Measurements from ENCODE around the gene MLLT11. TPM values are rescaled to one million over a fixed set of nuclear protein-coding genes. Genes with fewer than 3 reads are reported as not detected.

Gene MLLT11, protein sequence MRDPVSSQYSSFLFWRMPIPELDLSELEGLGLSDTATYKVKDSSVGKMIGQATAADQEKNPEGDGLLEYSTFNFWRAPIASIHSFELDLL
- 10 to 100 TPM in 2 of 9 donors, 1 to 10 TPM in 7; 1.6 to 31.9 (median 3.7) TPM for total RNA-seq
- polyA plus RNA-seq = 10 to 100 TPM in 1 of 3 donors, 1 to 10 TPM in 2; 4.3 to 17.4 (median 9.0) TPM
- long read RNA-seq, donor 1, full-length matches to known transcripts = 82 of 91 reads
- long read RNA-seq, donor 1, partial matches to known transcripts = 9 of 91 reads
- long read RNA-seq, donor 1, other reads (novel, unspliced or antisense) = 0 of 91 reads
- long read RNA-seq, donor 2, full-length matches to known transcripts = 24 of 51 reads
- long read RNA-seq, donor 2, partial matches to known transcripts = 27 of 51 reads
- long read RNA-seq, donor 2, other reads (novel, unspliced or antisense) = 0 of 51 reads
- long read RNA-seq, donor 3, full-length matches to known transcripts = 42 of 95 reads
- long read RNA-seq, donor 3, partial matches to known transcripts = 22 of 95 reads
- long read RNA-seq, donor 3, other reads (novel, unspliced or antisense) = 31 of 95 reads
- long read RNA-seq, donor 4, full-length matches to known transcripts = 5 of 5 reads
- long read RNA-seq, donor 4, partial matches to known transcripts = 0 of 5 reads
- long read RNA-seq, donor 4, other reads (novel, unspliced or antisense) = 0 of 5 reads
- long read RNA-seq, donor 5, full-length matches to known transcripts = 6 of 7 reads
- long read RNA-seq, donor 5, partial matches to known transcripts = 0 of 7 reads
- long read RNA-seq, donor 5, other reads (novel, unspliced or antisense) = 1 of 7 reads
- long read RNA-seq, donor 6, full-length matches to known transcripts = 35 of 40 reads
- long read RNA-seq, donor 6, partial matches to known transcripts = 0 of 40 reads
- long read RNA-seq, donor 6, other reads (novel, unspliced or antisense) = 5 of 40 reads
- long read RNA-seq, donor 7, full-length matches to known transcripts = 23 of 23 reads
- long read RNA-seq, donor 7, partial matches to known transcripts = 0 of 23 reads
- long read RNA-seq, donor 7, other reads (novel, unspliced or antisense) = 0 of 23 reads
- long read RNA-seq, donor 8, full-length matches to known transcripts = 74 of 197 reads
- long read RNA-seq, donor 8, partial matches to known transcripts = 64 of 197 reads
- long read RNA-seq, donor 8, other reads (novel, unspliced or antisense) = 59 of 197 reads
- long read RNA-seq, donor 9, full-length matches to known transcripts = 12 of 12 reads
- long read RNA-seq, donor 9, partial matches to known transcripts = 0 of 12 reads
- long read RNA-seq, donor 9, other reads (novel, unspliced or antisense) = 0 of 12 reads
- long read RNA-seq, donor 10, full-length matches to known transcripts = 11 of 20 reads
- long read RNA-seq, donor 10, partial matches to known transcripts = 9 of 20 reads
- long read RNA-seq, donor 10, other reads (novel, unspliced or antisense) = 0 of 20 reads

DNA sequence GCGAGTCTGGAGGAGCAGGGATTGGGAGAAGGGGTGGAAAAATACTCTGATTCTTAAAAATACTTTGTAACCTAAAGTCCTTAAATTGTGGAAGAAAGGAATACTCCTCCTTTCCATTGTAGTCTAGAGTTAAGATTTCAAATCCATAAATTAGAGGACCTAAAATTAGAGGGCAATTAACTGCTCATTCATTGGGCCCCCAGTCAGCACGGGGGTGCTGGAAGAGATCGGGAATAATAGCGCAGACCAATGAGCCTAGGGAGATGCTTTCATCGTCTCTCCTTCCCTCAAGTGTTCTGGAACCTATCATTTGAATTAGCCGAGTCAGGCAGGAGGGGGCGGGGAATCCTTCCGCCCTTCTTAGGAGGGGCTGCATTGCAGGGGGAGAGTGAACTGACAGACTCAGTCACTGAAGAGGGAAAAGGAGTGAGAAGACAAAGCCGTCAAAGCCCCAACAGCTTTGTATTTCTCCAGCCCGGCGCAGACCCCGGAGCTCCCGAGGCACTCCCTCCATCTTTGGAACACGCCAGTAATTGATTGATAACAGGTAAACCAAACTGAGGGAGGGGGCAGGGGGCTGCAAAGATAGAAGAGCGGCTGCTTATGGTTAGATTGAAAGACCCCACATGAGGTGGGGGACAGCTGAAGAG lies at the start of gene MLLT11:
Gene MLLT11, plus strand, starts transcription at position 391 of the 650 bp plus-strand sequence. CDS start 6,828 bp downstream, outside the sequence.
- Histone ChIP-seq H3K4me3 (peak within 1 kb of the TSS; percentile 92 to 99 (median 96)), H3K9me3 (replicated peaks in 1 of 3) (no peaks in the 10 kb centered on the region), H3K27ac (peak within 1 kb of the TSS; percentile 86 to 98 (median 94)), H3K4me1 (replicated peaks in 1 of 2) (peaks cover 29 to 30% of the 10 kb centered on the region in 2 donors), H3K36me3 (replicated peaks in 1 of 2) (peaks cover 0 to 12% of the 10 kb centered on the region in 2 donors), H3K27me3 (no peaks in the 10 kb centered on the region)
- TF ChIP-seq, protein P1, sequence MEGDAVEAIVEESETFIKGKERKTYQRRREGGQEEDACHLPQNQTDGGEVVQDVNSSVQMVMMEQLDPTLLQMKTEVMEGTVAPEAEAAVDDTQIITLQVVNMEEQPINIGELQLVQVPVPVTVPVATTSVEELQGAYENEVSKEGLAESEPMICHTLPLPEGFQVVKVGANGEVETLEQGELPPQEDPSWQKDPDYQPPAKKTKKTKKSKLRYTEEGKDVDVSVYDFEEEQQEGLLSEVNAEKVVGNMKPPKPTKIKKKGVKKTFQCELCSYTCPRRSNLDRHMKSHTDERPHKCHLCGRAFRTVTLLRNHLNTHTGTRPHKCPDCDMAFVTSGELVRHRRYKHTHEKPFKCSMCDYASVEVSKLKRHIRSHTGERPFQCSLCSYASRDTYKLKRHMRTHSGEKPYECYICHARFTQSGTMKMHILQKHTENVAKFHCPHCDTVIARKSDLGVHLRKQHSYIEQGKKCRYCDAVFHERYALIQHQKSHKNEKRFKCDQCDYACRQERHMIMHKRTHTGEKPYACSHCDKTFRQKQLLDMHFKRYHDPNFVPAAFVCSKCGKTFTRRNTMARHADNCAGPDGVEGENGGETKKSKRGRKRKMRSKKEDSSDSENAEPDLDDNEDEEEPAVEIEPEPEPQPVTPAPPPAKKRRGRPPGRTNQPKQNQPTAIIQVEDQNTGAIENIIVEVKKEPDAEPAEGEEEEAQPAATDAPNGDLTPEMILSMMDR (IDR thresholded peaks at IDR 0.05) = no peak
- TF ChIP-seq POLR2A (IDR thresholded peaks at IDR 0.05) = peak in 1 of 2 donors; percentile 43
- peak in 6 of 7 donors; percentile 38 to 85 (median 54) for DNase-seq
- WGBS, 4 donors = 0 to 3% (median 2%) methylated on average over 15 of the region's 15 CpGs
- intact Hi-C loops (cut with DNase I) = no loop called here

DNA sequence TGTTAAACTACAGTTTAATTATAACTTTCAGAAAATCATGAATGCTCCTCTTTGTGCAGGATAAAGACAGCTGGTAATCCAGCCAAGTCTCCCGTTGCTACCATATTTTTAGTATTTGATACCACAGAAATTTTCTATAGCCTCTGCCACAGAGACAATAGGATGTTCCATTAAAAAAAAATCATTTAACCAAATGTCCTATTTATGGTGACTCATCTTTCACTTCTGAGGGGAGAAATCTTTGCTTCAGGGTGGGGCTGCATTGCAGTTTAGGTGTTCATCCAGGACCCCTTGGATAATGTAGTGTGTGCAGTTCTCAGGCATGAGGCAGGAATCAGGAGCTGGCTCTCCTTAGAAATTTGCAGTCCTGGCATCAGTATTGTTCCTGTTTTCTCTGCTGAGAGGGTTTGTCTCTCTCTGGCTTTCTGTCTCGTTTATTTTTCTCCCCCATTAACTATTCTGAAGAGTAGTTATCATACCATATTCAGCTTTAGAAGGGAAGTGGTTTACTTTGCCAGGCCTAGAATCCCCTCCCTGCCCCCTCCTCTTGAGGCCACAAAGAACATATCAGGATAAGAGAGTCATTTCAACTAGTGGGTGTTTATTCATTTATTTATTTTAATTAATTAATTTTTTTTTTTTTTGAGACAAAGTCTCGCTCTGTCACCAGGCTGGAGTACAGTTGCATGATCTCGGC lies 48.9 kb upstream of the MLLT11 start:
- no peaks in the 10 kb centered on the region for H3K9me3 ChIP-seq (replicated peaks in 1 of 3)
- TF ChIP-seq, protein P1 (IDR thresholded peaks at IDR 0.05) = no peak
- H3K4me1 ChIP-seq (replicated peaks in 1 of 2) = peaks cover 17 to 53% of the 10 kb centered on the region in 2 donors
- 62 to 74% (median 67%) methylated on average over 4 of the region's 4 CpGs for WGBS, 4 donors
- peak overlapping the region in 1 of 5 donors; percentile 74 for H3K27ac ChIP-seq
- no peaks in the 10 kb centered on the region for H3K27me3 ChIP-seq
- intact Hi-C loops (cut with DNase I) = no loop called here
- no peak for DNase-seq
- no peaks in the 10 kb centered on the region for H3K36me3 ChIP-seq (replicated peaks in 1 of 2)
- H3K4me3 ChIP-seq = no peak overlapping the region

DNA sequence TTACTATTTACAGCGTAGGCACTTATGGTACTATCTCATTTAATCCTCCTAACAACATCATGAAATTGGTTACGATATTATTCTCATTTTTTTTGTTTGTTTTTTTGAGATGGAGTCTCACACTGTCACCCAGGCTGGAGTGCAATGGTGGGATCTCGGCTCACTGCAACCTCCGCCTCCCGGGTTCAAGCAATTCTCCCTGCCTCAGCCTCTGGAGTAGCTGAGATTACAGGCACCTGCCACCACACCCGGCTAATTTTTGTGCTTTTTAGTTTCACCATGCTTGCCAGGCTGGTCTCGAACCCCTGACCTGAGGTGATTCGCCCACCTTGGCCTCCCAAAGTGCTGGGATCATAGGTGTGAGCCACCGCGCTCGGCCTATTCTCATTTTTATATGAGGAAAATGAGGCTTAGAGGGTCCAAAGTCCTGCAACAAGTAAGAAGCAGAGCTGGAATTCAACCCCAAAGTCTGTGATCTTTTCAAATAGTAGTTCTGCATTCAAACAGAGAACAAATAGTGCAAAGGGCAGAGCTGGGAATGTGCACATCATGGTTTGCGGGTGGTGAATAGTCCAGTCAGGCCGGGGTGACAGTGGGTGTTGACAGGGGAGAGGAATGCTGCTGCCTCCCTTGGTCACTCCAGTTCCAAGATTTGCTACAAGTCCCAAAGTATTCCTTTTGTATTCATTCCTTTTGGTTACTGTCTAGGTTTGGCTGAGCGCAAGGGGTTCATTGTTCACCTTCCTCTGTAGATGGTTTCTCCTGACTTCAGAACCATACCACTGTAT lies 47.3 kb upstream of the MLLT11 start:
- Histone ChIP-seq H3K4me1 (replicated peaks in 1 of 2) (peaks cover 5 to 41% of the 10 kb centered on the region in 2 donors), H3K4me3 (no peak overlapping the region), H3K27me3 (no peaks in the 10 kb centered on the region), H3K27ac (peak overlapping the region in 3 of 5 donors; percentile 30 to 74 (median 63)), H3K9me3 (replicated peaks in 1 of 3) (no peaks in the 10 kb centered on the region), H3K36me3 (replicated peaks in 1 of 2) (peaks cover 0 to 2% of the 10 kb centered on the region in 2 donors)
- WGBS, 4 donors = 89 to 93% (median 91%) methylated on average over 14 of the region's 14 CpGs
- DNase-seq = peak in 3 of 7 donors; percentile 19 to 42 (median 41)
- intact Hi-C loops (cut with DNase I) = no loop called here
- TF ChIP-seq, protein P1 (IDR thresholded peaks at IDR 0.05) = no peak
- no peak for TF ChIP-seq POLR2A (IDR thresholded peaks at IDR 0.05)

Measured in adrenal gland (tissue), 19 donors.